ENCODE measurements around the gene CDC42BPB.

DNA sequence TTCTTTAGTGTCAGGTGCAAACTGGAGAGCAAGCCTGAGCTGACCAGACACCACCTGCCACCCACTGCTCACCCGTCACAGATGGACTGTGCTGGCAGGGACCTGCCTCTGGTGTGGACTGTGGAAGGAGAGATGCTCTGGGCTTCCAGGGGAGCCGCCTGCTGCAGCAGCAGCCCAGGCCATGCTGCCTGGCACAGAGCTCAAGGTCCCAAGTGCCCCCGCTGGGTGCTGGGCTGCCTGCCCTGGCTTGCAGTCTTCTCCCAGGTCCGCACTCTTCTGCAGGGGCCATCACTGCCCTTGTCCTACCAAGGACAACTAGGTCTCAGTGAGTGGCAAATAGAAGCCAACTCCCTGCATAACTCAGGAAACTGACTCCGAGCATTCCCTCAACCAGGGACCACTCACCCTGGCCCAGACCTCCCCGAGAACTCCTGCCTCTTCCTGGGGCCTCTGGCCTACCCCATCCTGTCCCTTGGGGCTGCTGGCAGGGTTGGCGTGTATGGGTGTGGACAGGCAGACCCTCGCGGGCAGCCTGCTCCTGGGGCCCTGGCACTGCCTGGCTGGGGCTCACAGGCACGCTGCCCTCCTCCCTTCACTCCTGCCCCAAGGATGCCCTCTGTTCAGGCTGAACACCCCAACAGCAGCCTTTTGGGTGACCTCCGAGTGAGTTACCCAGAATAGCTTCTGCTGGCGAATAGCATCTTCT, 125.6 kb downstream of the CDC42BPB start:
- TF ChIP-seq CTCF (optimal IDR thresholded peaks at IDR 0.05 in 1 of 3, IDR thresholded peaks at IDR 0.05 in 1 of 3, conservative IDR thresholded peaks at IDR 0.05 in 1 of 3; ENCODE audit: extremely low read depth in 1 of 3, insufficient read depth in 2 of 3, low read length in 3 of 3) (no peak), EZH2 (IDR thresholded peaks at IDR 0.05; ENCODE audit: low read length) (no peak)
